GM12878 (cell line): ENCODE data around the gene MIAT. TPM values are rescaled to one million over a fixed set of nuclear protein-coding genes. Genes with fewer than 3 reads are reported as not detected.
A peak's percentile ranks its signal among the peaks of the same experiment; 100 is the strongest.

Experiments
- ATAC-seq: fragments of 200-7000 bp; cut with Tn5 transposase; 3 replicates; pipeline ENCODE4 v1.9.1; 2020; ENCODE audit warnings: mild to moderate bottlenecking, moderate library complexity
- BruUV-seq: library from RNA; stranded (reverse); fragments of 400-500 nt; replicated peaks from 2 replicates; lab custom pipeline; 2021; lab: Mats Ljungman, UMichigan
- CTCF ChIA-PET: fragments of 300-600 bp; sonication (Branson Sonifier 250); formaldehyde crosslinking; extraction: SDS; loops from one replicate; lab custom pipeline; 2021; ENCODE audit warnings: inconsistent platforms; lab: Yijun Ruan, JAX
- POLR2A ChIA-PET: fragments of 350-600 bp; formaldehyde crosslinking; extraction: SDS; loops from one replicate; lab custom pipeline; 2021; ENCODE audit warnings: inconsistent platforms; lab: Charles Lee
- RAD21 ChIA-PET: fragments of 300-600 bp; sonication (Branson Sonifier 250); formaldehyde crosslinking; loops from one replicate; lab custom pipeline; 2023; ENCODE audit warnings: antibody characterized with exemption; ENCODE audit not compliant: unreplicated experiment; lab: Charles Lee
- SMC1A ChIA-PET: fragments of 300-600 bp; sonication (Branson Sonifier 250); formaldehyde crosslinking; loops from one replicate; lab custom pipeline; 2023; ENCODE audit not compliant: unreplicated experiment, uncharacterized antibody; lab: Charles Lee
- DNase-seq: peaks from one replicate; pipeline ENCODE4 v3.0.0-alpha.2; 2011; ENCODE audit warnings: low read depth, low spot score
- FAIRE-seq: peaks from 3 replicates; lab custom pipeline; 2011; peaks lifted over from hg19 to GRCh38; lab: Jason Lieb, UNC
- H2AFZ ChIP-seq: 2 replicates; pipeline ENCODE4 v1.6.0; 2011; ENCODE audit warnings: low read depth, low read length, control low read depth; ENCODE audit not compliant: control insufficient read depth
- H3K27ac ChIP-seq: 2 replicates; pipeline ENCODE4 v1.5.1; 2011; ENCODE audit warnings: control low read depth; ENCODE audit not compliant: control insufficient read depth, insufficient read depth
- H3K27me3 ChIP-seq, 2 experiments: replicated peaks in 1 of 2; 2 replicates each; pipeline versions ENCODE4 v1.6.0 to v1.6.1; 2011; ENCODE audit warnings: low read length in 1 of 2; ENCODE audit not compliant: control insufficient read depth in 2 of 2, insufficient read depth in 2 of 2
- H3K36me3 ChIP-seq, 2 experiments: 2 replicates each; pipeline ENCODE4 v1.5.1; 2011; ENCODE audit warnings: low read length in 1 of 2; ENCODE audit not compliant: control insufficient read depth in 2 of 2, insufficient read depth in 2 of 2
- H3K4me1 ChIP-seq: 2 replicates; pipeline ENCODE4 v1.6.1; 2011; ENCODE audit warnings: mild to moderate bottlenecking, low read length, moderate library complexity, mixed read lengths; ENCODE audit not compliant: control insufficient read depth, insufficient read depth
- H3K4me2 ChIP-seq: 2 replicates; pipeline ENCODE4 v1.6.0; 2011; ENCODE audit warnings: control low read depth; ENCODE audit not compliant: control insufficient read depth, insufficient read depth
- H3K4me3 ChIP-seq: fragments of 200-600 bp; sonication (generic); 2 replicates; pipeline ENCODE4 v1.5.1; 2016
- H3K79me2 ChIP-seq: 2 replicates; pipeline ENCODE4 v1.6.0; 2011; ENCODE audit warnings: low read length; ENCODE audit not compliant: control insufficient read depth, insufficient read depth
- H3K9ac ChIP-seq: 2 replicates; pipeline ENCODE4 v1.8.0; 2011; ENCODE audit warnings: low read length, control low read depth, mixed read lengths; ENCODE audit not compliant: control insufficient read depth, insufficient read depth
- H3K9me3 ChIP-seq: replicated peaks from 3 replicates; pipeline ENCODE4 v1.5.1; 2011; ENCODE audit warnings: mild to moderate bottlenecking, low read length; ENCODE audit not compliant: control insufficient read depth, insufficient read depth
- H4K20me1 ChIP-seq: 2 replicates; pipeline ENCODE4 v1.6.0; 2011; ENCODE audit not compliant: control insufficient read depth, insufficient read depth
- ASH2L ChIP-seq: fragments of 300-600, 200-600 bp; sonication (generic); IDR thresholded peaks from 2 replicates; pipeline ENCODE4 v1.6.1; 2017; ENCODE audit warnings: low read depth, mild to moderate bottlenecking, borderline replicate concordance
- ATF7 ChIP-seq: fragments of 450-650 bp; IDR thresholded peaks from 2 replicates; pipeline ENCODE4 v1.6.1; 2016; ENCODE audit warnings: low read depth, mild to moderate bottlenecking
- CEBPZ ChIP-seq: fragments of 150-350 bp; IDR thresholded peaks from 2 replicates; pipeline ENCODE4 v1.6.1; 2016; ENCODE audit warnings: low read depth, low read length
- E4F1 ChIP-seq: fragments of 450-650 bp; IDR thresholded peaks from 2 replicates; pipeline ENCODE4 v1.6.1; 2018; ENCODE audit warnings: borderline replicate concordance, mild to moderate bottlenecking; ENCODE audit not compliant: partially characterized antibody
- EGR1 ChIP-seq, 2 experiments: IDR thresholded peaks; 1 replicate in 1 of 2; 2 replicates in 1 of 2; pipeline ENCODE4 v1.6.1; 2011 to 2012; ENCODE audit warnings: low read depth in 2 of 2, low read length in 2 of 2, borderline replicate concordance in 1 of 2, mild to moderate bottlenecking in 1 of 2, moderate library complexity in 1 of 2
- ETV6 ChIP-seq, 2 experiments: fragments of 450-650 bp in 1 of 2; IDR thresholded peaks in 1 of 2; conservative IDR thresholded peaks in 1 of 2; 2 replicates each; pipeline ENCODE4 v1.6.1; 2014; ENCODE audit warnings: antibody characterized with exemption in 1 of 2, borderline replicate concordance in 1 of 2, low read depth in 1 of 2, mild to moderate bottlenecking in 1 of 2, moderate library complexity in 1 of 2
- IKZF1 ChIP-seq: fragments of 450-650 bp; conservative IDR thresholded peaks from 2 replicates; pipeline ENCODE4 v1.6.1; 2017; ENCODE audit warnings: antibody characterized with exemption, mild to moderate bottlenecking
- NFXL1 ChIP-seq: fragments of 450-650 bp; IDR thresholded peaks from 2 replicates; pipeline ENCODE4 v1.6.1; 2017; ENCODE audit warnings: antibody characterized with exemption, mild to moderate bottlenecking, borderline replicate concordance
- NKRF ChIP-seq: fragments of 450-650 bp; conservative IDR thresholded peaks from 2 replicates; pipeline ENCODE4 v1.6.1; 2017; ENCODE audit warnings: mild to moderate bottlenecking, moderate library complexity
- RAD21 ChIP-seq: IDR thresholded peaks from 2 replicates; pipeline ENCODE4 v1.6.1; 2011; ENCODE audit warnings: mild to moderate bottlenecking, low read depth, low read length, moderate library complexity; ENCODE audit not compliant: insufficient read depth
- SPI1 ChIP-seq: IDR thresholded peaks from 2 replicates; pipeline ENCODE4 v1.6.1; 2011; ENCODE audit warnings: low read depth, mild to moderate bottlenecking, low read length, moderate library complexity, borderline replicate concordance; ENCODE audit not compliant: insufficient read depth
- TARDBP ChIP-seq: IDR thresholded peaks from 2 replicates; pipeline ENCODE4 v1.6.1; 2016; ENCODE audit warnings: borderline replicate concordance
- ZNF24 ChIP-seq: fragments of 450-650 bp; IDR thresholded peaks from 2 replicates; pipeline ENCODE4 v1.6.1; 2017; ENCODE audit warnings: antibody characterized with exemption, mild to moderate bottlenecking
- WGBS: methylation state at CpG from one replicate; pipeline ENCODE4 v1.1.6; 2016; ENCODE audit warnings: low lambda C conversion rate; ENCODE audit not compliant: insufficient replicate concordance, insufficient coverage; ENCODE audit errors: missing lambda C conversion rate; 5-methylcytosine and 5-hydroxymethylcytosine counted together
- in situ Hi-C: fragments of 300-500 bp; cut with MboI; formaldehyde crosslinking; loops from 9 replicates; pipeline ENCODE4 v1.14.3; 2018; ENCODE audit warnings: mixed read lengths
- intact Hi-C: fragments of 100-400 bp; cut with micrococcal nuclease; formaldehyde crosslinking; loops from one replicate; pipeline ENCODE4 v1.14.2; 2022; ENCODE audit not compliant: unreplicated experiment
- polyA plus RNA-seq, 11 experiments: library from polyadenylated mRNA; depleted of rRNA in 4 of 11; unstranded in 6 of 11; stranded (reverse) in 5 of 11; fragments of >200 nt; fragmentation: Nextera tagmentation in 4 of 11; fragmentation: Illumina TruSeq in 1 of 11; extraction: Ambion mirVana in 4 of 11; extraction: Trizol in 1 of 11; gene quantifications; 1 replicate in 1 of 11; 2 replicates in 10 of 11; pipeline versions ENCODE4 v1.2.1 to v1.2.3, GENCODE V29; 2011 to 2016; ENCODE audit warnings: inconsistent platforms in 2 of 11, missing spikeins in 2 of 11, low read depth in 1 of 11
- total RNA-seq, 4 experiments: library from RNA; depleted of rRNA in 3 of 4; stranded (reverse); fragments of >200 nt in 3 of 4; fragmentation: Illumina TruSeq in 1 of 4; extraction: Trizol in 1 of 4; gene quantifications; 2 replicates each; pipeline versions ENCODE4 v1.2.1 to v1.2.3, GENCODE V29; 2013 to 2021

The MIAT gene
- total and polyA plus RNA-seq, 10 of the 15 experiments (the other 5 are each of a cell fraction or from before 2014, with no cell fraction given), result 0.39 to 13.7 (median 4.6) TPM

GRCh38 chr22:26615149-26615548, 42.2 kb upstream of the MIAT start (continued):
- TF ChIP-seq CEBPZ, result no peak
- TF ChIP-seq ZNF24, result no peak
- TF ChIP-seq ETV6 (conservative IDR thresholded peaks at IDR 0.05 in 1 of 2, IDR thresholded peaks at IDR 0.05 in 1 of 2; ENCODE audit: borderline replicate concordance in 1 of 2, low read depth in 1 of 2), result no peak

- BruUV-seq, result no TSS peak
- ATAC-seq (no peak), DNase-seq (no peak)
- Histone ChIP-seq H3K27ac (0 out of 2 replicates have a peak overlapping the region, but pooled peaks have one; percentile 15), H4K20me1 (no peaks in the 10 kb centered on the region), H3K36me3 (no peaks in the 10 kb centered on the region), H3K4me3 (no peak overlapping the region), H3K79me2 (no peaks in the 10 kb centered on the region), H3K9ac (no peak overlapping the region), H2AFZ (no peak overlapping the region), H3K27me3 (no peaks in the 10 kb centered on the region), H3K4me1 (peaks cover 21% of the 10 kb centered on the region), H3K9me3 (no peaks in the 10 kb centered on the region), H3K4me2 (no peak overlapping the region)
- ChIA-PET POLR2A (no interaction called here), RAD21 (interaction anchor here (1.0 kb wide), 1 partner anchor 24 kb away, joined by 3 read pairs; no protein-coding TSS in a partner anchor), SMC1A (interaction anchor here (1.1 kb wide), 1 partner anchor 8 kb away, joined by 3 read pairs; no protein-coding TSS in a partner anchor), CTCF (interaction anchor here (0.6 kb wide), 1 partner anchor 784 kb away, joined by 3 read pairs; no protein-coding TSS in a partner anchor)
- intact Hi-C loops, result no loop called here
- WGBS, result 85% methylated on average over 11 of the region's 11 CpGs
- in situ Hi-C loops, result no loop called here
- no peak for TF ChIP-seq RAD21
- no peak for TF ChIP-seq EGR1 (IDR thresholded peaks at IDR 0.05; ENCODE audit: borderline replicate concordance in 1 of 2, low read depth in 2 of 2, low read length in 2 of 2)
- TF ChIP-seq TARDBP, result no peak
- TF ChIP-seq SPI1, result no peak
- TF ChIP-seq ATF7, result no peak
- TF ChIP-seq NFXL1, result no peak
- no peak for TF ChIP-seq ASH2L
- no peak for TF ChIP-seq E4F1
- TF ChIP-seq NKRF, result no peak
- TF ChIP-seq IKZF1, result no peak
- TF ChIP-seq, all 136 proteins: peak for 0
- no peak for FAIRE-seq
Measured at GRCh38 chr22:26615830-26616435, 41.5 kb upstream of the MIAT start.
